Measurements from ENCODE around the gene FZD10.

The FZD10 gene

DNA sequence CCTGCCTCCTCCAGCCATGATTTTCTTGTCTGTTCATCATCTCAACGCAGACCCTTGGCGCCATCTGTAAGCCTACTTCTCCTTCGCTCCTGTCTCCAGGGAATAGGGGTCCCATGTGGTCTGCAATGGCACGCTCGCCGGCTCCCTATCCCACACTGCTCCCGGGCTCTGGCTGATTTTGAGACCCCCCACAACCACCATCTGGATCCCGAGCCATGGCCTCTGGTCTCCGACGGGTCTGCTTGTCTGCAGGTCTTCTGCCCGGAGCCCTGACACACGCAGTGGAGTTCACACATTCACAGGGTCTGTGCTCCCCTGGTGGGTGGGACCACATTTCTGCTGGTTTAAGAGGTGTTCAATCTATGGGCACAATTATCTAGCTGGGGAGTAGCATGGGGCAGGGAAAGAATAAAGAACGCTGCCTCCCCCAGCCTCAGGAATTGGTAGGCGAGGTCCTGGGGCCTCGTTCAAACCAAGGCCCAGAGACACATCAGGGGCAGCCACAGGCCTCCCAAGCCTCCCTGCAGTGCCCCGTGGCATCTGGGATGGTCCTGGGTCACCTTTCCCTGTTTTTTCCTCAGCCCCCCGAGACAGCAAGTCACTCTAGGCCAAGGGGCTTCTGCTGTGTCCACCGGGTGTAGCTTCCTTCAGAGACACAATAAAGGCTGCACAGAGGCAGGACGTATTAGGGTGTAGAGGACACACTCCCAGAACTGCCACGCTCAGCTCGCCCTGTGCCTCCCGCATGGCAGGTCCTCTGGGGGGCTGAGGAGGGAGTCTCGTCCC is 21.5 kb downstream of the FZD10 start:
- DNase-seq = no peak

DNA sequence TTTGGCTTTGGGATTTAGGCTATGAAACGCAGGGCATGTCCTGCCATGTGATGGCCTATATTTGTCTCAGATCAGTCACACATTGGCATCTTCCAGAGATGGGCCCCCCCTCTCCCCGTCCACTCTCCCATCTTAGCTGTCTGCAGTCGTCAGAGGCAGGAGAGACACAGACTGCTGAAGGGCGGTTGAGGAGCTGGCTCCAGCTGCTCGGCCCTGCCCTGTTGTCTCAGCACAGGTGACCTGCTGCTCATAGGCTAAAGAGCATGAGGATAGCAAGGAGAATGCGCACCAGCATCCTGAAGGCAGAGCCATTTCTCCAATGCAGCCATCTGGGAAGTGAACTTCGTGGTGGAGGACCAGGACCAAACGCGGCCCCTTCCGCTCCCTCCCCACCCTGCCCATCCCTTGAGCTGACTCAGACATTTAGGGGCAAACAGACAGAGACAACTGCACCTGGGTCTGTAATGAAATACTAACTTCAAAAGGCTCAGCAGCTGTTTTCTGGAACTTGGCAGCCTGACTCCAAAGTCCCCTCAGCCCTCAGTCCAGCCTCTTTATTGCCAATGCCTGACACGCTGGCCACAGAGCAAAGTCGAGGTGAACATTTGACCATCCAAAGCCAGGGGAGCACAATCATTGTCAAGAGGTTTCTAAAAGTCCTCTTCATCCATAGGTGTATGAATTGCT is 22.3 kb downstream of the FZD10 start:
- no peak for DNase-seq

DNA sequence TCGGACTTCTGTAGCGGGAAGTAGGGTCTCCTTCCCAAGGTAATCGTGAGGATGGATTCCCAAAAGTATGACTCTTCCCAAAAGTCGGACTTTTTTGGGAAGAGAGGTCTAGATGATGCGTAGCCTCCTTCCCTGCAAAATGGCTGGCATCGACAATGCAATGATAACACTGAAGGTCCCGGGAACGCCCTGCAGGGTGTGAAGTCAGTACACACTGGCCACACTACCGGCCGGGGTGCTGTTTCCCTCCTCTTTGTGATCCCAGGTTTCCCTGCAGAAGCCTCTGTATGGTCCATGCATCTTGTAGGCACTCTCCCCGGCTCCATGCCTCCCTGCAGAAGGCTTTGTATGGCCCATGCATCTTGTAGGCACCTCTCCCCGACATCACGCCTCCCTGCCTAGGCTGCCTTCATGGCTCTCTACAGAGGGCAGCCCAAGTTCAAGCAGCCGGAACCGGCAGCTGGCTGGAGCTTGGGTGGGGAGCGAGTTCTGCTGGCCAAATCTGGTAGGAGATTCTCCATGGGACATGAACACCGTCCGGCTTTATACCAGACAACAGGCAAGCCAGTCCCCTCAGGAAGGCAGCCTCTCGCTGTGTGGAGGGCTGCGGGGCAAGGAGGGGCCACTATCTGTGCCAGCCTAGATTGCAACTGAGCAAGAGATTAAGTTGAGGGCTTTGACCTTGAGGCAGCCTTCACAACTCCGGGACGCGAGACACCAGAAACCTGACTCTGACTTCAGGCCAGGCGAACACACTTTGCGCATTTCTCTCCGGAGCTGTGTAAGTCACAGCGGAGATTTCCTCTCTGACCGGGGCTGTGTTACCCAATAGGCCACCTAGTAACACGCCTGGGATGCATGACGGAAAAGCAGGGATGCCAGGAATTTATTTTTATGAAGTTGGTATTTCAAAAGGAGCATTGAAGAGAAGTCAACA is 23.5 kb downstream of the FZD10 start:
- DNase-seq = no peak

DNA sequence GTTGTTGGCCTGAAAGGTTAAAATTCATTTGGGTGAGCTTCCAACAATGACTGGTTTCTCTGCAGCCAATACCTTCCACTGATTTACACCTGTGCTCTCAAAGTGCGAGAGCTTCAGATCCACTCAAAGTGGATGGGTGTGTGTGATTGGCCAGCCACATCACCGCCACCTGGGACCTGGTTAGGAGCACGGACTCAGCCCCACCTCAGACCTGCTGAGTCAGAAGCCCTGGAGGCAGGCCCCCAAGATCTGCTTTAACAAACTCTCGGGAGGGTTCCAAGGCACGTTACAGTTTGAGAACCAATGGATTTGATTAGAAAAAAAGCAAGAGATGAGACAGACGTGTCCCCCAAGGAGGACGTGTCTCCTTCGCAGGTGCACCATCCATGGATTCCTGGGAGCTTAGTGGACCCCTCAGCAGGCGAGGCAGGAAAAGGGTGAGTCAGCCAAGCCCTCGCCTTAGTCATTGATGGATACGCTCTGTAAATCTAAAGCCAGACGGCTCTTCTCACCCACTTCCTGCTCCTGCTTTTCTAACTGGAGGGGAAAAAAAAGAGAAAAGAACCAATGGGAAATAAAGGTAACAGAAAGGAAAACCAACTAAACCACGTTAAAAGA is 24.5 kb downstream of the FZD10 start:
- DNase-seq = no peak

DNA sequence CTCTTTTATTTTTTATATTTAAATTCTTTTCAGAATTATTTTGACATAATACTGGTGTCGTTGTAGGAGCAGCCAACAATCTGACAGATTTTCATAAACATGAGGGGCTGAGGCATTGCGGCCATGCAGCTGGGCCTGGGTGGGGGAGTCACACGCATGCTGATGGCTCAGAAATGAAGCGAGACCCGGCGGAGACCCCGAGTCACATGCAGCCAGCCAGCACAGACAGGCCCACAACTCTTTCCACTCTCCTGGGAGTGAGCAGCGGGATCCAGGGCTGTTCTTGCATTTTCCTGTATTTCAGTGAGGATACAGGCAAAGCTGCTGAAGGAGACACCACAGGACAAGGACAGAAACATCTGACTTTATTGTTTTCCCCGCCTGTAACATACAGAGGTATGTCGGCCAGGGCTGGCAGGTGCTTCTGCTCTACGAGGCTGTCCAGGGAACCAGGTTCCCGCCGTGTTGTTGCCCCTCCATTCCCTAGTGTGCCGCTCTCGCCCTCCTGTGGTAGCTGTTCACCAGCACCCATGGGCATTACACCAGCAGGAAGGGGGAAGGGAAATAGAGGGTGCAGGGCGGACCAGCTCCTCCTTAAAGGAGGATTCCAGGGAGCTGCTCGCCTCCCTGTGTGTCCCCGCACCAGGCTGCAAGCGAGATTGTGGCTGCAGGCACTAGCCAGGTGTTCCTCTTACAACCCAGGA is 30.5 kb downstream of the FZD10 start:
- DNase-seq = no peak

DNA sequence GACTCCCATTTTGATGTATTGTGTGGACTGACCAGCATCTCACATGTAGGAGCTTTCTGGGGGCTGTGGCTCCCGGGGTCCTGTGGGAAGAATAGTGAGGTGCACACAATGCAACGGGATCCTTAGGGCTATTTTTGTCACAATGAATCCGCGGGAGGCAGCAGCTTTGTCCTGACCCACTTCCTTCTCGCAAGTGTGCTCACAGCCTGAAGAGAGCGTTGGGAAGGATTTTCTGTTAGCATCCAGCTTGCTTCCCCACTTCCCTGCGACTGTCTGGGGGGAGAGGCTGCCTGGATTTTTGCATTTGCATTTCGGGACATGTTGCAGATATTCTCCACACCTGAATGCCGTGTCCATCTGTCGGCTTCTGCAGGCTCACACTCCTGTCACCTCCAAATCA is 31.9 kb downstream of the FZD10 start:
- no peak for DNase-seq

DNA sequence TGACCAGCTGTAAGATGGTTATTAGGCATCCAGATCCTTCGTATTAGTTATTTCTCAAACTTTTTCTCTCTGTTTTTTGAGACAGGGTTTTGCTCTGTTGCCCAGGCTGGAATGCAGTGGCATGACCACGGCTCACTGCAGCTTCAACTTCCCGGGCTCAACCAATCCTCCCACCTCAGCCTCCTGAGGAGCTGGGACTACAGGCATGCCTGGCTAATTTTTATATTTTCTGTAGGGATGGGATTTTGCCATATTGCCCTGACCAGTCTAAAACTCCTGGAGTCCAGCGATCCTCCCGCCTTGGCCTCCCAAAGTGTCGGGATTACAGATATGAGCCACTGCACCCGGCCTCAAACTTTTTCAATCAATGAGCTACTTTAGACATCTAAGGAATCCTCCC is 33.1 kb downstream of the FZD10 start:
- DNase-seq = no peak

DNA sequence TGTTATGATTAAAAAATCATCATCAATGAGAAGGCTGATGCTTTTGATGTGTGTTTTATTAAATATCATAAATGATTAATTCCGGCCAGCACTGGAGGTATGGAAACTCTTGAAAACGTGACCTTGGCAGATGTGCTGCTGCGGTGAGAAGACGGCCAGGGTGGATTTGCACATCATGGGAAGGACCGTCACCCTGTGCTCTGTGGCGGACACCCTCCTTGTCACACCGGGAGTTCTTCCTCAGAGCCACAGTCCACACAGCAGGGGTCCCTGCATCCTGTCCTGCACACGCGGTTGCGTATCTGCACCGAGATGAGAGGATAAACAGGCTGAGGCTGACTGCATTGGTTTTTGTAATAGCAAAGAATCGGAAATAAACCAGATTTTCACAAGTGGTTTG is 33.5 kb downstream of the FZD10 start:
- no peak for DNase-seq

DNA sequence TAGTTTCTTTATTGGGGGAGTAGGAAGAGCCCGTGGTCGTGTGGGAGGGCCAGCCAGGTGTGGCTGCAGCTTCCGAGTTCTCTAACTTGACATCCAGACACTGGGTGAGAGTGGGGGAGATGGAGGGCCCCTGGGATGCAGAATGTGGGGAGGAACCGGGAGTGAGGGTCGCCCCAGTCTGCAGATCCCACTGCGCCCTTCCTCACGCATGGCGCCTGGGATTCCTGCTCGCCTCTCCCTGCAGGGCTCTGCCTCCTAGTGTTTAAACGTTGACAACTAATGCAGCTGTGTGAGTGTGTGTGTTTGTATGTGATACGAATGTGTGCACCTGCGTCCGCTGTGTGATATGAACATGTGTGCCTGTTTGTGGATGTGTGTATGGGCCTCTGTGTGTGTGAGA is 34.6 kb downstream of the FZD10 start:
- no peak for DNase-seq

DNA sequence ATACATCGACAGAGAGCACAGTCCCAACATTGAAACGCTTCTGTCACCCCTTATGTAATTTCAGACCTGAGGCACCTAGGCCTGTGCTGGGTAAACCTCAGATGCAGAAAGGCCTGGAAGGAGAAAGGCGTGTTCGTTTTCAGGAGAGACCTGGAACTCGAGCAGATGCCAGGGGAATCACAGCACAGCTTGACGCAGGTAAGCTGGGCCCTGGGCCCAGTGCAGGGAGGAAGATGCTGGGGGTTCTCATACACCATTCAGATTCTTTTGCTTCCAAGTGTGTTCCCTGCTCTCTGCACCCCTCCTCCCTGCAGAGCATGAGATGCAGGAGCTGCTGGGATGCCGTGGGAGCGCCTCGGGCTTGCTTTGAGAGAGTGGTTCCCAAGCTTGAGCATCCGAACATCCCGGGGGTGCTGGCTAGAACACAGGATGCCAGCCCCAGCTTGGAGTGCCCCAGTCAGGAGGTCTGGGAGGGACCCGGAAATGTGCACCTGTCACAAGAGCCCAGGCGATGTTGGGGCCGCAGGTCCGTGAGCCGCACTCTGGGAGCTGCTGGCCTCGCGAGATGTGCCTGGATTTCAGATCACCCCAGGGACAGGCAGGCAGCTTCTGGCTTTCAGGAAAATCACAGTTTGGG is 35.9 kb downstream of the FZD10 start:
- no peak for DNase-seq

DNA sequence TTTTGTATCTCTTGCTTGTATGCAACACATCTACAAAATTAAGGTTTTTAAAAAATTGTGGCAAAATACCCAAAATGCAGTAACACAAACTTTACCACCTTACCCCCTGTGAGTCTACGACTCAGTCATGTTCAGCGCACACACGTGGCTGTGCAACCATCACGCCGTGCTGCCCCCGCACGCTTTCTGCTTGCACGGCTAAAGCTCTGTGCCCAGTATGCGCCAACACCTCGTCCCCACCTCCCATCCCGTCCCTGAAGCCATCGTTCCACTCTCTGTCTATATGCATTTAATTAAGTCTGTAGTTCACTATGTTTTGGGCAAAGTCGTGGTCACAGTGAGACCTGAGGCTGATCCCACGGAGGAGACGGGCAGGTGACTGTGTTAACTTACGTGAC is 36.4 kb downstream of the FZD10 start:
- no peak for DNase-seq

DNA sequence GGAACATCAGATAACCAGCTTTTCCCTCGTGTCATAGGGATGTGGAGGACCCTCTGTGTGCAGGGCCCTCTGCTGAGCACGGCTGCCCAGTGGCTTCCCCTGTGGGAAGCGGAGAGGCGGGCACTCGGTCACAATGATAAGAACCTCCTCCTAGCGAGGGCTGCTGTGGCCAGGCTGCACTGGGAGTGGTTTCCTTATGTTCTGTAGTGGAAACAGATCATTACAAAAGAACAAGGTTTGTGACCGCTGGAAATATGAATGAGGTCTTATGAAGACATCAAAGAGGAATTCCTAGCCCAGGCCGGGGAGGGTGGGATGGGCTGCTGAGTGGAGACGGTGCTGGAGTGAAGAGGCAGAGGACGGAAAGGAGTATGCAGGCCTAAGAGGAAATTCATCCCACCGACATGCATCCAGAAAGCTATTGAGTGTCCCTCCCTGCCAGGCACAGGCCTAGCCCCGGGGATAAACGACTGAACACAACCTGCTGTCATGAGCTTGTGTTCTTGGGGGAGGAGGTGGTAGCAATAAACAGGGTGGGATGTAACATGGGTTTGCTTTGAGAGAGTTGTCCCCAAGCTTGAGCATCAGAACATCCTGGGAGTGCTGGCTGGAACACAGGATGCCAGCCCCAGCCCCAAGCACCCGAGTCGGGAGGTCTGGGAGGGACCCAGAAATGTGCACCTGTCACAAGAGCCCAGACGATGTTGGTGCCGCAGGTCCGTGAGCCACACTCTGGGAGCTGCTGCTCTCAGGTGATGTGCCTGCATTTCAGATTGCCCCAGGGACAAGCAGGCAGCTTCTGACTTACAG is 37.5 kb downstream of the FZD10 start:
- DNase-seq = no peak

DNA sequence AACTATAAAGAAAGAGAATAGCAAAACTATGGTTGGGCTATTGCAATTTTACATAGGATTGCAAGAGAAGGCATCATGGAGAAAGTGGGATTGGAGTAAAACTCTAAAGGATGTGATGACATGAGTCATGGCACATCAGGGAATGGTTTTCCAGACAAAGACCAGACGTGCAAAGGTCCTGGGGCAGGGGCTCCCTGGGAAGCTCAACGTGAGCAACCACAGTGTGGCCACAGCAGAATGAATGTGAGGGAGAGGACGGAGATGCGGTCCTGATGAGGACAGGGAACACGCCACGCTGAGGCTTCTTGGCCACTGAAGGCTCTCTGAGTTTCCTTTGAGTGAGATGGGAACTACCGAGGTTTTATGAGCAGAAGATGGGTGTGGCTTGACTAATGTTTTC is 38.2 kb downstream of the FZD10 start:
- no peak for DNase-seq

DNA sequence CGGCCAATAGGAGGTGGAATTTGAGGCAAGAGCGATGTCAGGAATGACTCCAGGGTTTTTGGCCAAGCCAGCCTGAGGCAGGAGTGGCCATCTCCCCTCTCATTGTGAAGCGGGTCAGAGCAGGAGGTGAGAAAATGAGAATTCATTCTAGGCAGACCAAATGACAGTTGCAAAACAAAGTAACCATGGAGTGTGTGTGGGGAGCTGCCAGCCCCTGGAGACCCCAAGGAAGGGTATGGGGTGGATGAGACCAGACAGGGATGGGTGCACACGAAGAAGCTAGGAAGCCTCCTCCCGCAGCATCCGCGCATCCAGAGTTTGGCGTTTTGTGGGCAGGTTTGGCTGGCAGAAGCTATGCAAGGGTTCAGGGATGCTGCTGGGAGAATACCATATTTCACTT is 38.8 kb downstream of the FZD10 start:
- DNase-seq = no peak

DNA sequence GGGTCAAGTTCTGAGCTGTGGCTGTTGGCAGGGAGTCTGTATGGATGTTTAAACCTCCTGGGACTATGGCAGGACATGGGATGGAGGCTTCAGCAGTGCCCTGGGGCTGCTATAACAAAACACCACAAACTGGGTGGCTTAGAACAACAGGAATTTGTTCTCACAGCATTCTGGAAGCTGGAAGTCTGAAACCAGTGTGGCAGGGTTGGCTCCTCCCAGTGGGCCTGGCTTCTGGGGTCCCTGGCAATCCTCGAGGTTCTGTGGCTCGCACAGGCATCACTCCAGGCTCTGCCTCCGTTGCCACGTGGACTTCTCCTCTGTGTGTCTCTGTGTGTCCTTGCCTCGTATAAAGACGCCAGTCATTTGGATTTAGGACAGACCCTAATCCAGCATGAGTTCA is 39.9 kb downstream of the FZD10 start:
- DNase-seq = no peak

DNA sequence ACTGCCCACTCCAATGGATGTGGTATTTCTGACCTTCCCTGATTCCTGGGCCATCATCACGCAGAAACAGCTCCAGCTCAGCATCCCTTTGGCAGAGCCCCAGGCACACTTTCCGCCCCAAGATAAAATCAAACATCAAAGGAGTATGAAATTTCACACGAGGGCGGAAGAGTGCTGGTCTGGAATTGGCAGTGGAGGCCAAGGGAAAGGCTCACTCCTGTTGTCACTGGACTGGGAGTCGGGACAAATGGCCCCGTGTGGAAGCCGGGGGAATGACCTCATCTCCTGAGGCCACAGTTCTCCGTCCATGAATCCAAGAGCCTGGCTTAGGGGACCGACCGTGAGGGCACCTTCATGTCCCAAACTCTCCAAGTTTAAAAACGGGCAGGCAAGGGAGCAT is 40.9 kb downstream of the FZD10 start:
- DNase-seq = no peak

DNA sequence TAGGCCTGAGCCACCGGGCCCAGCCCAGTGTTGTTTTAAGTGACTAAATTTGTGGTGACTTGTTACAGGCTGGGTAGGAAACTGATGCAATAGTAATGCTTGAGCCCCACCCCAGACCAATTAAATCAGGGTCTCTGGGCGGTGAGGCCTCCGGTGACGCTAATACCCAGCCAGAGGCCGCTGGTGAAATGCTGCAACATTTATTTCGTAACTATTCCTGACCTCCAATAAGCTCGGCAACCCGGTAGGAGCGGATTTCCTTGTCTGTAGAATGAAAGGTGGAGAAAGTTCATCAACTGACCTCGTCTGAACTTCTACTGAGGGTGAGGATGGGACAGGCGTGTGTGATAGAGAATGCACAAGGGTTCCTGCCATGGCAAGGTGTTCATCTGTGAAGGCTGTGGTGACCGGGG is 42.3 kb downstream of the FZD10 start:
- no peak for DNase-seq

DNA sequence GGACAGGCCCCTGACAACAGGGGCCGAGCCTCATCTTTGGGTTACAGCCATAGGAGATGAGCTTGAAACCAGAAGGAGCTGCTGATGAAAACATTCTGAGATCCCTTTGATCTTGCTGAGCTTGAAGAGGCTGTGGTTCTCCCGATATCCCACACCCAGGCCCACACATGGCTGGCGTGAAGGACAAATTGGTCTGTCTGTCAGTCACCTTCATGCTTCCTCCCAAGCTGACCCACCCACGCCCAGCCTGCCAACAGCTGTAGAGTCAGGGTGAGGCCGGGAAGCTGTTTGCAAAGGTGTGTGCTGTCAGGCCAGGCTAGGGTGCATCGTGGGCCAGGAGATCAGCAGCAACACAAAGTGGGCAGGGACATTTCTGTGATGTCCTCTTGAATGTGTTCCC is 43.2 kb downstream of the FZD10 start:
- DNase-seq = no peak

DNA sequence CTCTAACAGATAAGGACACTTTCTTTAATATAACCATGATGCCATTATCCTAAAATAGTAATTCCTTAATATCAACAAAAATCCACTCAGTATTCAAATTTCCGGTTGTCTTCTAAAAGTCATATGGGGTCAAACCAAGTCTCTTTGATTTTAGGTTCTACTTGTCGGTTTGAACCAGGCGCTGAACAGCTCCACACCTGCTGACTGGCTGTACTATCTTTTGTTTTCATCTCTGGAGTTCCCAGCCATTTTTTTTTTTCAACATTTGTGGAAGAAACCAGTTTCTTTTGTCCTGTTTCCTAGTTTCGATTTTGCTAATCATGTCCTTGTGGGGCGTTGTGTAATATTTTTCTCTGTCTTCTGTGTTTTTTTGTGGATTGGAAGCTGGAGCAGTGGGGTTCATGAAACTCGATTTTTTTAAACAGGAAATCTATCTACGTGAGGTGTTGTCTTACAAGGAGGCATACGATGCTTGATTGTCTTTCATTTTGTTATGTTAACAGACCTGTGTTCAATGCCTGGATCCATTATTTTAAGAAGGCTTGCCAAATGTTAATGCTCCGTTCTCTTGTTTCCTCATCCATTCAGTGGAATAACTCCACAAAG is 50.2 kb downstream of the FZD10 start:
- no peak for DNase-seq

DNA sequence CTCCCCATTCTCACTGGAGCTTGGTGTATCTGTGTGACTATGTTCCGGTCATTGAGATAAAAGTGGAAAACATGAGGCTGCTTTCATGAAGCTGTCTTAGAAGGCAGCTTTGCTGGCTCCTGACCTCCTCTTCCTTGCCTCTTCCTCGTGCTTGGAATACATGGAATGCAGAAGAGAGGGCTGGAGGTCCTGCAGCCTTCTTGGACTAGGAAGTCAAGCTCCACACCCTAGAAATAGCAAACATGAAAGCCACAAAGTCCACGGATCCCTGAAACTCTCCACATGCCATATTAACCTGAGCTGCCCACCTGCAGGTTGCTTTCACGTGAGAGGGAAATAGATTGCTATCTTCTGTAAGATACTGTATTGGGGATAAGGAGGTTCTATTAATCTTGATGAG is 51.0 kb downstream of the FZD10 start:
- no peak for DNase-seq

All from activated T-cell treated with anti-CD3 and anti-CD28 coated beads, Interleukin-2, amount 50 U/mL, for 1 hour (primary cell).